ENCODE results near the gene RFK. TPM values are rescaled to one million over a fixed set of nuclear protein-coding genes. Genes with fewer than 3 reads are reported as not detected.

The RFK gene
- polyA plus RNA-seq, 1 donor from 2014 or later, result 131 TPM

GRCh38 chr9:76372336-76372735, 21.9 kb downstream of the RFK start:
- no peak overlapping the region for H3K4me2 ChIP-seq (ENCODE audit: low read length)
- no peak overlapping the region for H3K27ac ChIP-seq (ENCODE audit: low read length)
- H3K4me3 ChIP-seq (ENCODE audit: low read length), result no peak overlapping the region
- no peaks in the 10 kb centered on the region for H3K36me3 ChIP-seq (ENCODE audit: insufficient read depth, low read length)
- no peaks in the 10 kb centered on the region for H4K20me1 ChIP-seq (ENCODE audit: insufficient read depth)
- H3K9me2 ChIP-seq (ENCODE audit: insufficient read depth, low read length), result no peaks in the 10 kb centered on the region
- no peaks in the 10 kb centered on the region for H3K79me2 ChIP-seq (replicated peaks; ENCODE audit: insufficient read depth, low read length)
- H2AFZ ChIP-seq (ENCODE audit: low read depth, low read length), result no peak overlapping the region
- H3K27me3 ChIP-seq (ENCODE audit: insufficient read depth, low read depth, low read length), result no peaks in the 10 kb centered on the region
- no peaks in the 10 kb centered on the region for H3F3A ChIP-seq (ENCODE audit: insufficient read depth, low read length, poor library complexity, severe bottlenecking)
- TF ChIP-seq, protein P1, sequence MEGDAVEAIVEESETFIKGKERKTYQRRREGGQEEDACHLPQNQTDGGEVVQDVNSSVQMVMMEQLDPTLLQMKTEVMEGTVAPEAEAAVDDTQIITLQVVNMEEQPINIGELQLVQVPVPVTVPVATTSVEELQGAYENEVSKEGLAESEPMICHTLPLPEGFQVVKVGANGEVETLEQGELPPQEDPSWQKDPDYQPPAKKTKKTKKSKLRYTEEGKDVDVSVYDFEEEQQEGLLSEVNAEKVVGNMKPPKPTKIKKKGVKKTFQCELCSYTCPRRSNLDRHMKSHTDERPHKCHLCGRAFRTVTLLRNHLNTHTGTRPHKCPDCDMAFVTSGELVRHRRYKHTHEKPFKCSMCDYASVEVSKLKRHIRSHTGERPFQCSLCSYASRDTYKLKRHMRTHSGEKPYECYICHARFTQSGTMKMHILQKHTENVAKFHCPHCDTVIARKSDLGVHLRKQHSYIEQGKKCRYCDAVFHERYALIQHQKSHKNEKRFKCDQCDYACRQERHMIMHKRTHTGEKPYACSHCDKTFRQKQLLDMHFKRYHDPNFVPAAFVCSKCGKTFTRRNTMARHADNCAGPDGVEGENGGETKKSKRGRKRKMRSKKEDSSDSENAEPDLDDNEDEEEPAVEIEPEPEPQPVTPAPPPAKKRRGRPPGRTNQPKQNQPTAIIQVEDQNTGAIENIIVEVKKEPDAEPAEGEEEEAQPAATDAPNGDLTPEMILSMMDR (IDR thresholded peaks at IDR 0.05; ENCODE audit: poor library complexity, severe bottlenecking), result no peak
- no peak for TF ChIP-seq POLR2AphosphoS5 (IDR thresholded peaks at IDR 0.05)
- TF ChIP-seq MXI1 (conservative IDR thresholded peaks at IDR 0.05; ENCODE audit: poor library complexity, severe bottlenecking), result no peak
- TF ChIP-seq REST (IDR thresholded peaks at IDR 0.05; ENCODE audit: borderline replicate concordance), result no peak
- TF ChIP-seq SMC3 (conservative IDR thresholded peaks at IDR 0.05; ENCODE audit: poor library complexity), result no peak
- TF ChIP-seq EZH2 (IDR thresholded peaks at IDR 0.05; ENCODE audit: borderline replicate concordance, insufficient read depth, low read length, poor library complexity, severe bottlenecking), result no peak
- TF ChIP-seq EP300 (conservative IDR thresholded peaks at IDR 0.05; ENCODE audit: poor library complexity, severe bottlenecking), result no peak
- TF ChIP-seq RAD21 (conservative IDR thresholded peaks at IDR 0.05), result no peak
- TF ChIP-seq TAF1 (IDR thresholded peaks at IDR 0.05; ENCODE audit: low read depth), result no peak
- no peak overlapping the region for H3K9ac ChIP-seq (ENCODE audit: low read length)
- no peaks in the 10 kb centered on the region for H3K9me3 ChIP-seq (ENCODE audit: low read length)

DNA sequence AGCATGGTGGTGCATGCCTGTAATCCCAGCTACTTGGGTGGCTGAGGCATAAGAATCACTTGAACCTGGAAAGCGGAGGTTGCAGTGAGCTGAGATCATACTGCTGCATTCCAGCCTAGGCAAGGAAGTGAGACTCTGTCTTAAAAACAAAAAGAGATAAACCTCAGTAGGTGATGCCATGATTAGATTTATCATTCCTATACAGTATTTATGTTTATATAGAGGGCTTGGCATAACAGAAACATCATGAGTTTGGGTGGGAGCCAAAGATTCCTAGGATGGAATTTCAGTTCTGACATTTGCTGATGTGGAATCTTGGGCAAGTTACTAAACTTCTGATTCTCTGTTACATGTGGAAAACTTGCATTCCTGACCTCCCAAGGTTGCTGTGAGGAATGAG, 22.3 kb downstream of the RFK start:
- Histone ChIP-seq H3K9me2 (ENCODE audit: insufficient read depth, low read length) (no peaks in the 10 kb centered on the region), H2AFZ (ENCODE audit: low read depth, low read length) (no peak overlapping the region), H4K20me1 (ENCODE audit: insufficient read depth) (no peaks in the 10 kb centered on the region), H3K4me2 (ENCODE audit: low read length) (no peak overlapping the region), H3K4me3 (ENCODE audit: low read length) (no peak overlapping the region), H3K9ac (ENCODE audit: low read length) (no peak overlapping the region), H3K27me3 (ENCODE audit: insufficient read depth, low read depth, low read length) (no peaks in the 10 kb centered on the region), H3K27ac (ENCODE audit: low read length) (no peak overlapping the region), H3K79me2 (replicated peaks; ENCODE audit: insufficient read depth, low read length) (no peaks in the 10 kb centered on the region), H3K9me3 (ENCODE audit: low read length) (no peaks in the 10 kb centered on the region), H3K36me3 (ENCODE audit: insufficient read depth, low read length) (no peaks in the 10 kb centered on the region), H3F3A (ENCODE audit: insufficient read depth, low read length, poor library complexity, severe bottlenecking) (no peaks in the 10 kb centered on the region)
- TF ChIP-seq RAD21 (conservative IDR thresholded peaks at IDR 0.05), result no peak
- no peak for TF ChIP-seq EZH2 (IDR thresholded peaks at IDR 0.05; ENCODE audit: borderline replicate concordance, insufficient read depth, low read length, poor library complexity, severe bottlenecking)
- TF ChIP-seq POLR2AphosphoS5 (IDR thresholded peaks at IDR 0.05), result no peak
- no peak for TF ChIP-seq MXI1 (conservative IDR thresholded peaks at IDR 0.05; ENCODE audit: poor library complexity, severe bottlenecking)
- no peak for TF ChIP-seq SMC3 (conservative IDR thresholded peaks at IDR 0.05; ENCODE audit: poor library complexity)
- TF ChIP-seq, protein P1 (IDR thresholded peaks at IDR 0.05; ENCODE audit: poor library complexity, severe bottlenecking), result no peak
- no peak for TF ChIP-seq EP300 (conservative IDR thresholded peaks at IDR 0.05; ENCODE audit: poor library complexity, severe bottlenecking)
- TF ChIP-seq REST (IDR thresholded peaks at IDR 0.05; ENCODE audit: borderline replicate concordance), result no peak
- no peak for TF ChIP-seq TAF1 (IDR thresholded peaks at IDR 0.05; ENCODE audit: low read depth)
